ENCODE measurements around the gene ZNF827. TPM values are rescaled to one million over a fixed set of nuclear protein-coding genes. Genes with fewer than 3 reads are reported as not detected.

ZNF827 gene
- total RNA-seq, 4 donors from 2014 or later: 3.0 to 11.0 (median 8.8) TPM

GRCh38 chr4:145845118-145845517 is 93.5 kb downstream of the ZNF827 start:
- Histone ChIP-seq H3K9me3 (no peaks in the 10 kb centered on the region), H3K27me3 (no peaks in the 10 kb centered on the region), H3K4me1 (no peaks in the 10 kb centered on the region), H3K27ac (no peak overlapping the region), H3K4me3 (no peak overlapping the region), H3K36me3 (no peaks in the 10 kb centered on the region)
- DNase-seq (ENCODE audit: low spot score in 2 of 2): no peak
- no peak for TF ChIP-seq POLR2AphosphoS5 (IDR thresholded peaks at IDR 0.05)
- WGBS: 94% methylated on average over 4 of the region's 4 CpGs

DNA sequence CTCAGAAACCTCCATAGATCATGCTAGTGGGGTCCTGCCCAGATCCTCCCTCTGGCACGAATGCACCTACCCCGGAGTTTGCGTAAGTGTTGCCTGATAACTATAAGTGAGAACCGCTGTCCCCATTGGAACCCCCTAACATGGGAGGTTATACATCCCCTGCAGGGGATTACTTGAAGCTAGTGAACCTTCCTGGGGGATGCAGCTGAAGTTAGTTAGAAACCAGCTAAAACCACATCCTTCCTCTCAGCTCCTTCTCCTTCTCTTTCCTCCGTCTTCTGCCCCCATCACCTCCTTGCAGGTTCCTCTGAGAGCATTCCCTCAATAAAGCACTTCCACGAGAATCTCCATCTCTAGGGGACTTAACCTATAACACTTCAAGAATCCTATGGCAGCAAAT is 95.0 kb downstream of the ZNF827 start:
- Histone ChIP-seq H3K4me1 (no peaks in the 10 kb centered on the region), H3K27me3 (no peaks in the 10 kb centered on the region), H3K27ac (no peak overlapping the region), H3K4me3 (no peak overlapping the region), H3K9me3 (no peaks in the 10 kb centered on the region), H3K36me3 (no peaks in the 10 kb centered on the region)
- no peak for DNase-seq (ENCODE audit: low spot score in 2 of 2)
- 79% methylated on average over 6 of the region's 6 CpGs for WGBS
- TF ChIP-seq POLR2A (IDR thresholded peaks at IDR 0.05) (no peak), EP300 (IDR thresholded peaks at IDR 0.05) (no peak), POLR2AphosphoS5 (IDR thresholded peaks at IDR 0.05) (no peak)
- TF ChIP-seq, protein P1, sequence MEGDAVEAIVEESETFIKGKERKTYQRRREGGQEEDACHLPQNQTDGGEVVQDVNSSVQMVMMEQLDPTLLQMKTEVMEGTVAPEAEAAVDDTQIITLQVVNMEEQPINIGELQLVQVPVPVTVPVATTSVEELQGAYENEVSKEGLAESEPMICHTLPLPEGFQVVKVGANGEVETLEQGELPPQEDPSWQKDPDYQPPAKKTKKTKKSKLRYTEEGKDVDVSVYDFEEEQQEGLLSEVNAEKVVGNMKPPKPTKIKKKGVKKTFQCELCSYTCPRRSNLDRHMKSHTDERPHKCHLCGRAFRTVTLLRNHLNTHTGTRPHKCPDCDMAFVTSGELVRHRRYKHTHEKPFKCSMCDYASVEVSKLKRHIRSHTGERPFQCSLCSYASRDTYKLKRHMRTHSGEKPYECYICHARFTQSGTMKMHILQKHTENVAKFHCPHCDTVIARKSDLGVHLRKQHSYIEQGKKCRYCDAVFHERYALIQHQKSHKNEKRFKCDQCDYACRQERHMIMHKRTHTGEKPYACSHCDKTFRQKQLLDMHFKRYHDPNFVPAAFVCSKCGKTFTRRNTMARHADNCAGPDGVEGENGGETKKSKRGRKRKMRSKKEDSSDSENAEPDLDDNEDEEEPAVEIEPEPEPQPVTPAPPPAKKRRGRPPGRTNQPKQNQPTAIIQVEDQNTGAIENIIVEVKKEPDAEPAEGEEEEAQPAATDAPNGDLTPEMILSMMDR (IDR thresholded peaks at IDR 0.05): no peak

- WGBS: 40% methylated on average over 4 of the region's 4 CpGs
- no peak overlapping the region for H3K27ac ChIP-seq
- no peaks in the 10 kb centered on the region for H3K4me1 ChIP-seq
- TF ChIP-seq POLR2AphosphoS5 (IDR thresholded peaks at IDR 0.05) (no peak), POLR2A (IDR thresholded peaks at IDR 0.05) (no peak), EP300 (IDR thresholded peaks at IDR 0.05) (no peak)
- TF ChIP-seq, protein P1 (IDR thresholded peaks at IDR 0.05): no peak
- H3K36me3 ChIP-seq: no peaks in the 10 kb centered on the region
- DNase-seq (ENCODE audit: low spot score in 2 of 2): no peak
- H3K27me3 ChIP-seq: no peaks in the 10 kb centered on the region
- no peak overlapping the region for H3K4me3 ChIP-seq
- no peaks in the 10 kb centered on the region for H3K9me3 ChIP-seq
These were observed 95.5 kb downstream of the ZNF827 start for GRCh38 chr4:145843148-145843547.

GRCh38 chr4:145842224-145842887 is 96.3 kb downstream of the ZNF827 start:
- Histone ChIP-seq H3K27me3 (no peaks in the 10 kb centered on the region), H3K4me3 (no peak overlapping the region), H3K27ac (no peak overlapping the region), H3K36me3 (no peaks in the 10 kb centered on the region), H3K9me3 (no peaks in the 10 kb centered on the region), H3K4me1 (no peaks in the 10 kb centered on the region)
- TF ChIP-seq, protein P1 (IDR thresholded peaks at IDR 0.05): no peak
- TF ChIP-seq EP300 (IDR thresholded peaks at IDR 0.05) (no peak), POLR2AphosphoS5 (IDR thresholded peaks at IDR 0.05) (no peak), POLR2A (IDR thresholded peaks at IDR 0.05) (no peak)
- 89% methylated on average over 11 of the region's 11 CpGs for WGBS
- DNase-seq (ENCODE audit: low spot score in 2 of 2): no peak

DNA sequence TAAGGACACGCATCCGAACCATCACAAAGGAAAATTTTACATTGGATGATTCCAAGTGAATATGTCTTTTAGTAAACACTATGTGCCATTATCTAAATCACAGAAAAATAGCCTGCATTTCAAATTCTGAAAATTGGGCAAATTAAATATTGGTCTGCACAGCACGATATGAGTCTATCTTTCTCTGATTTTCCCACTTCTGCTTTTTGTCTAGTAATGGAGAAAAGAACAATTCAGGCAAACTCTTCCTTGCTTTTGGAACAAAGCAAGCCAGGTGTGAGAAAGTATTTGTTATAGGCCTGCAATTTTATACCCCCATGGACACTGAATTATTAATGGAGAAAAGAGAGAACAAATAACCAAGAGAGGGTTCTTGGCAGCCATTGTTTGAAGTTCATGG is 97.8 kb downstream of the ZNF827 start:
- TF ChIP-seq, protein P1 (IDR thresholded peaks at IDR 0.05): no peak
- no peak for TF ChIP-seq POLR2A (IDR thresholded peaks at IDR 0.05)
- no peak for TF ChIP-seq EP300 (IDR thresholded peaks at IDR 0.05)
- no peak for TF ChIP-seq POLR2AphosphoS5 (IDR thresholded peaks at IDR 0.05)
- WGBS: 93% methylated on average over 3 of the region's 3 CpGs
- H3K27me3 ChIP-seq: no peaks in the 10 kb centered on the region
- no peak overlapping the region for H3K4me3 ChIP-seq
- no peak for DNase-seq (ENCODE audit: low spot score in 2 of 2)
- no peaks in the 10 kb centered on the region for H3K9me3 ChIP-seq
- no peaks in the 10 kb centered on the region for H3K36me3 ChIP-seq
- no peak overlapping the region for H3K27ac ChIP-seq
- no peaks in the 10 kb centered on the region for H3K4me1 ChIP-seq
